ENCODE results near the gene SLIT3. TPM values are rescaled to one million over a fixed set of nuclear protein-coding genes. Genes with fewer than 3 reads are reported as not detected.

The SLIT3 gene
- total RNA-seq, 1 donor from 2014 or later: 3.1 TPM

DNA sequence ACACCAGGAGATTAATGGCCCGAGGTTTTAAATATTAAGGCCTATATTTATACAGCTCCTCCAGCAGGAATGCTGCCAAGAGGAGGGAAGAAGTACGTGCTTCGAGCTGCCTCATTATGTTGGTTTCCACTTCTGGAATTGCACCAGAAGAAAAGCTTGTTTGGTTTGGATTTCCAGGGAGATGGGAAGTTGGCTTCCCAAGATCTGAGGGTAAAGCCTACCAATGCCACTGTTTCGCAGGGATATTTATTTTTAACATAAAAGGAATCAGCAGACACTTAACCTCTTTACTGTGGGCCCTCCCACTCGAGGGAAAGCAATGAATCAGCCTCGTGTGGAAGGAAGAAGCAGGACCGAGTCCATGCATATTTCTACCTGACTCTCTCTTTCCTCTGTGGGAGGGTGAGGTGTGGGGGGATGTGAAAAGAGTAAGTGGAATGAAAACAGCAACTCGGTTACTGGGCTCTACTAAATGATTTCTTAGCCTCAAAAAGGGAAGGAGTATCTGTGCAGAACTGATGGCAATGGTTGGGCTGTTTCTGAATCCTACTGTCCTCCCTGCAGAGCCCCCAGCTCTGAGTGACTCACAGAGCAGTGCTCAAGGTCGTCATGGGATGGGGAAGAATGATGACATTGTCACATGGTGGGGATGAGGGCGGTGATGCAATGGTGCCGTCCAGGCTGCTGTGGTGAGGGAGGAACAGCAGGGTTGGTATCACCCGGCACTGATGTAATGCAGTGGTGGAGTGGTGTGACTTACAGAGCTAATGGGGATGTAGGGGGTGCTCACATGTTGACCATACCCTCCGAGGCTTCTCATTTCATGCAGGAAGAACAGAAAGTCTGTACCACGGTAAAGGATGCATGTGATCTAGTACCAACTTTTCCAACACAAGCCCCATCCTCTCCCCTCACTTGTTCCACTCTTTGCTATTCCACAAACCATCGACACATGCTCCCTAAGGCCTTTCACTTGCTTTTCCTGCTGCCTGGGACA lies 506.8 kb downstream of the SLIT3 start:
- H3K4me3 ChIP-seq (ENCODE audit: low read depth, low read length): no peak overlapping the region
- TF ChIP-seq, protein P1, sequence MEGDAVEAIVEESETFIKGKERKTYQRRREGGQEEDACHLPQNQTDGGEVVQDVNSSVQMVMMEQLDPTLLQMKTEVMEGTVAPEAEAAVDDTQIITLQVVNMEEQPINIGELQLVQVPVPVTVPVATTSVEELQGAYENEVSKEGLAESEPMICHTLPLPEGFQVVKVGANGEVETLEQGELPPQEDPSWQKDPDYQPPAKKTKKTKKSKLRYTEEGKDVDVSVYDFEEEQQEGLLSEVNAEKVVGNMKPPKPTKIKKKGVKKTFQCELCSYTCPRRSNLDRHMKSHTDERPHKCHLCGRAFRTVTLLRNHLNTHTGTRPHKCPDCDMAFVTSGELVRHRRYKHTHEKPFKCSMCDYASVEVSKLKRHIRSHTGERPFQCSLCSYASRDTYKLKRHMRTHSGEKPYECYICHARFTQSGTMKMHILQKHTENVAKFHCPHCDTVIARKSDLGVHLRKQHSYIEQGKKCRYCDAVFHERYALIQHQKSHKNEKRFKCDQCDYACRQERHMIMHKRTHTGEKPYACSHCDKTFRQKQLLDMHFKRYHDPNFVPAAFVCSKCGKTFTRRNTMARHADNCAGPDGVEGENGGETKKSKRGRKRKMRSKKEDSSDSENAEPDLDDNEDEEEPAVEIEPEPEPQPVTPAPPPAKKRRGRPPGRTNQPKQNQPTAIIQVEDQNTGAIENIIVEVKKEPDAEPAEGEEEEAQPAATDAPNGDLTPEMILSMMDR (conservative IDR thresholded peaks at IDR 0.05; ENCODE audit: low read depth, low read length): no peak
- no peak for DNase-seq (ENCODE audit: low read depth)

DNA sequence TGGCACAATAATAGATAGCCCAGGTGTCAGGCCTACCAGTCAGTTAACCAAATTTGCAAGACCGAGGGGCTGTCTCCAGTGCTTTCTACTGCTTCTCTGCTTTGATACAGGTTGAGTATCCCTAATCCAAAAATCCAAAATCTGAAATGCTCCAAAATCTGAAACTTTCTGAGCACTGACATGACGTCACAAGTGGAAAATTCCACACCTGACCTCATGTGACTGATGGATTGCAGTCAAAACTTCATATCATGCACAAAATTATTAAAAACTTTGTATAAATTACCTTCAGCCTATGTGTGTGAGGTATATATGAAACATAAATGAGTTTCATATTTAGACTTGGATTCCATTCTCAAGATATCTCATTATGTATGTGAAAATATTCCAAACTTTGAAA lies 508.3 kb downstream of the SLIT3 start:
- TF ChIP-seq, protein P1 (conservative IDR thresholded peaks at IDR 0.05; ENCODE audit: low read depth, low read length): no peak
- no peak overlapping the region for H3K4me3 ChIP-seq (ENCODE audit: low read depth, low read length)
- DNase-seq (ENCODE audit: low read depth): no peak

DNA sequence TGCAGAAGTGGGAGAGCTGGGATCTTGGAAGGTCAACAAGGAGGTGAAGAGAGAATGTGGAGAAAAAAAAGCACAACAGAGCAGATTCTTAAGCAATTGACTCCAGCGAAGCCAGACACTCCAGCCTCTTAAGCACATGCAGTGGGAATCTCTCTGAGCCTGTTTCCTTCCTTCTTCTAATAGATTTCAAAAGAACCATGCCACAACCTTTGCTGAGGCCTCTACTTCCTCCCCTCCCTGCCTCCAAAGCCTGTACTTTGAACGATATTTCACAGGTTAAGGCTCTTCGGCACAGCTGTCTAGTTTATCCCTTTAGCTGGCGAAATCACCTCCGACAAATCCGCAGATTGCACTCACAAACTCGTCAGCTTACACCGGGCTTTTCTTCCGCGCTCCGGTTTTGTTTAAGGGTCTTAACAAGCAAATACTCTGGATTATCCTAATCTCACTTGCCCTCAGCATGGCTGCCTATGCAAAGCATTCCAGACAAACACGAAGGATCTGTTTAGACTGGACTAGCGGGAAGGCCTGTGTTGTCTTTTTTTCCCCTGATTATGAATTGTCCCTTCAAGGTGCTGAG lies 510.2 kb downstream of the SLIT3 start:
- TF ChIP-seq, protein P1 (conservative IDR thresholded peaks at IDR 0.05; ENCODE audit: low read depth, low read length): no peak
- no peak overlapping the region for H3K4me3 ChIP-seq (ENCODE audit: low read depth, low read length)
- no peak for DNase-seq (ENCODE audit: low read depth)

DNA sequence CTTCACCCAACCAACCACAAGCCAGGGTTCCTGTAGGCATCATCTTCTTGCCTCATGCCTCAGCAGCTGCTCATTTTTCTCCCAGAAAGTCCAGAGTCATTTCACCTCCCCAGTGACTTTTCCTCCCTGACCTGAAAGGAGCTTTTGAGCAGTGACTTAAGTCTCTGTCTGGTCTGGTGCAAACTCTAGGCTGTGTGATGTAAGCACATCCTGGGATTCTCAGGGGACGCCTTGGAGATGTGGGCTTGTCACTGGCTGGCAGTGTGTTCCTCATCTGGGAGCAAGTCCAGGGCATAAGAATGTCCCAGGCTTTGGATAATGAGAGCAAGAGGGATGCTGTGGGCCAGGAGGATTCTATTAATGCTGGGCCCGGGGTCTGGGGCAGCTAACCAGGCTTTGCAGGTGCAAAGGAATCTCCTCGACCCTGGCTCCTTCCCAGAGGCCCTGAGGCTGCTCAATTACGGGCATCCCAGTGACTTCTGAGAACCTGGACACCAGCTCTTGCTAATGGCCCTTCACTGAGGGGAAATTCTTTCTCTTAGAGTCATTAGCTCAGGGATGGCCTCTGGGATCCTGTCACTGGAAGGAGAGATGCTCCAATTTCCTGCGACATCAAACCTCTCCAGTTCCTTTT lies 510.8 kb downstream of the SLIT3 start:
- no peak overlapping the region for H3K4me3 ChIP-seq (ENCODE audit: low read depth, low read length)
- no peak for DNase-seq (ENCODE audit: low read depth)
- TF ChIP-seq, protein P1 (conservative IDR thresholded peaks at IDR 0.05; ENCODE audit: low read depth, low read length): no peak

DNA sequence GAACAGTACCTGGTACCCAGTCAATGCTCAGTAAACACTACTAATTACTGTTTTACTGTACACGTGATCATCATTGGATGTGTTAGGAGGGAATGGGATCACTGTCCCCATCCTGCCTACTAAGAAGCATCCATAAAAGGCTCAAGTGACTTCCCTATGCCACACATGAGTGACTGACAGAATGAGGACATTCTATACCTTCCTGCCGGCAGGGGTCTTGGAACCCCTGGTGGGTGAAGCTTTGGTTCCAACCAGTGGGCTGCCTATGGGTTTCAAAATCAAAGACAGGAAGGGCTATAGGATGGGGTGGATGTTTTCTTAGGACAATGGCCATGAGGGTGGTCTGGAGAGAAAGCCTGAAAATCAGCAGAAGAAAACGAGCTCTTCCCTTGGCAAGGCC lies 512.2 kb downstream of the SLIT3 start:
- TF ChIP-seq, protein P1 (conservative IDR thresholded peaks at IDR 0.05; ENCODE audit: low read depth, low read length): no peak
- no peak overlapping the region for H3K4me3 ChIP-seq (ENCODE audit: low read depth, low read length)
- DNase-seq (ENCODE audit: low read depth): no peak

DNA sequence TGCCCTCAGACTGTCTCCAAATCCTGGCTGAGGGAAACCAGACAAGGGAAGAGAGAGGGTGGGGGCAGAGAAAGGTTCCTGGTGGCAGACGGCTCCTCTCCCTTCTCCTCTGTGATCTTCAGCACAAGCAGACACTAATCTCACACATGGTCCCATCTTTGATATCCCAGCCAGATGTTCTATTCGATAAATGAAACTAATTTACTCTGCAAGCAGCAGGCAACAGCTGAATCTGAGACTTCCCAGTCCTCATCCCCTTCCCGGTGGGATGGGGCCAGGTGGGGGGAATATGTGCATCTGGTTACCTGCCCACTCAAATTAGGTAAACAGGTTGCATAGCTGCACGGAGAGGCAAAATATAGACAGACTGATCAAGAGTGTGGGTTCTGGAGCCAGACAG lies 512.8 kb downstream of the SLIT3 start:
- H3K4me3 ChIP-seq (ENCODE audit: low read depth, low read length): no peak overlapping the region
- no peak for DNase-seq (ENCODE audit: low read depth)
- TF ChIP-seq, protein P1 (conservative IDR thresholded peaks at IDR 0.05; ENCODE audit: low read depth, low read length): no peak
